ENCODE data around the gene MAP3K19.
"Not testable (repeated sequence)": the region's sequence is repeated elsewhere in the genome, so short reads cannot be mapped to it uniquely, and the experiment has no call there.

Gene MAP3K19

DNA sequence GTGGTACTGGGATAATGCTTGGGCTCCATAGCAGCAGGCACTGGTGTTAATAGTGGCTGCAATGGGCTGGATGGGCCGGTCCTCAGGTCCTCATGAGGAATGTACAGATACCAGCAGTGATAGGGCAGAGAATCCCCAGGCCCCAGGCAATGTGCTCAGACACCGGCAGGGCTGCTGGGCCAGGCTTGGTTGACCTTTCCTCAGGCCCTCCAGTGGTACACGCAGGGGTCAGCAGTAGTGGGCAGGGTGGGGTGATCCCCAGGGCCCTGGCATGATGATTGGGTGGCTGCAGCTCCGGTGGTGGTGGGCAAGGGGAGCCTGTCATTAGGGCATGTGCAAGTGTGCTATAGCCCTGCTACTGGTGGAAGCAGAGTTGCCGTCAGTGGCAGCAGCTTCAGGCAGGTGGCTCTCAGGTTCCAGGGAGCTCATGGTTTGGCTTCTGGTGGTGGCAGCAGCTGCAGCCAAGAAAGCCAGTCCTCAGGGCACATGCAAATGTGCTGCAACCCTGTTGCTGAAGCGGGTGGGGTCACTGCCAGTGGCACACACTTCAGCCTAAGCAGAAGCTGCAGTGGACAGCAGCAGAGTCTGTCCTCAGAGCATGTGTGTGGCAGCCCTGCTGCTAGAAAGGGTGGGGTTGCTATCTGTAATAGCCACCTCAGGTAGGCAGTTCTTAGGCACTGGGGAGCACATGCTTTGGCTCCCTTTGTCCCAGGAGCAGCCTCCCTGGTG is 71.8 kb downstream of the MAP3K19 start:
- Histone ChIP-seq H3K27me3 (ENCODE audit: insufficient read depth, low read length, poor library complexity) (no peaks in the 10 kb centered on the region), H3K9ac (ENCODE audit: low read depth, low read length) (no peak overlapping the region), H3K9me3 (ENCODE audit: insufficient read depth, low read length, severe bottlenecking) (peaks cover 15% of the 10 kb centered on the region), H4K20me1 (ENCODE audit: insufficient read depth, low read length) (no peaks in the 10 kb centered on the region), H3K27ac (ENCODE audit: low read length) (no peak overlapping the region), H3K4me1 (ENCODE audit: insufficient read depth, low read length) (no peaks in the 10 kb centered on the region), H3K4me3 (ENCODE audit: low read depth in 1 of 2, low read length in 2 of 2) (no peak overlapping the region), H3K36me3 (ENCODE audit: insufficient read depth, low read length) (no peaks in the 10 kb centered on the region), H3K4me2 (ENCODE audit: insufficient read depth, low read length) (no peak overlapping the region), H3K79me2 (ENCODE audit: insufficient read depth, low read length) (no peaks in the 10 kb centered on the region), H2AFZ (ENCODE audit: low read depth, low read length) (no peak overlapping the region)
- ATAC-seq (ENCODE audit: insufficient read depth, low read depth) (no peak), DNase-seq (no peak)
- no peak for TF ChIP-seq EZH2 (IDR thresholded peaks at IDR 0.05; ENCODE audit: borderline replicate concordance, low read depth, low read length, severe bottlenecking)
- TF ChIP-seq, protein P1, sequence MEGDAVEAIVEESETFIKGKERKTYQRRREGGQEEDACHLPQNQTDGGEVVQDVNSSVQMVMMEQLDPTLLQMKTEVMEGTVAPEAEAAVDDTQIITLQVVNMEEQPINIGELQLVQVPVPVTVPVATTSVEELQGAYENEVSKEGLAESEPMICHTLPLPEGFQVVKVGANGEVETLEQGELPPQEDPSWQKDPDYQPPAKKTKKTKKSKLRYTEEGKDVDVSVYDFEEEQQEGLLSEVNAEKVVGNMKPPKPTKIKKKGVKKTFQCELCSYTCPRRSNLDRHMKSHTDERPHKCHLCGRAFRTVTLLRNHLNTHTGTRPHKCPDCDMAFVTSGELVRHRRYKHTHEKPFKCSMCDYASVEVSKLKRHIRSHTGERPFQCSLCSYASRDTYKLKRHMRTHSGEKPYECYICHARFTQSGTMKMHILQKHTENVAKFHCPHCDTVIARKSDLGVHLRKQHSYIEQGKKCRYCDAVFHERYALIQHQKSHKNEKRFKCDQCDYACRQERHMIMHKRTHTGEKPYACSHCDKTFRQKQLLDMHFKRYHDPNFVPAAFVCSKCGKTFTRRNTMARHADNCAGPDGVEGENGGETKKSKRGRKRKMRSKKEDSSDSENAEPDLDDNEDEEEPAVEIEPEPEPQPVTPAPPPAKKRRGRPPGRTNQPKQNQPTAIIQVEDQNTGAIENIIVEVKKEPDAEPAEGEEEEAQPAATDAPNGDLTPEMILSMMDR (IDR thresholded peaks at IDR 0.05; ENCODE audit: borderline replicate concordance, extremely low read depth, low read length, poor library complexity, severe bottlenecking) = no peak

DNA sequence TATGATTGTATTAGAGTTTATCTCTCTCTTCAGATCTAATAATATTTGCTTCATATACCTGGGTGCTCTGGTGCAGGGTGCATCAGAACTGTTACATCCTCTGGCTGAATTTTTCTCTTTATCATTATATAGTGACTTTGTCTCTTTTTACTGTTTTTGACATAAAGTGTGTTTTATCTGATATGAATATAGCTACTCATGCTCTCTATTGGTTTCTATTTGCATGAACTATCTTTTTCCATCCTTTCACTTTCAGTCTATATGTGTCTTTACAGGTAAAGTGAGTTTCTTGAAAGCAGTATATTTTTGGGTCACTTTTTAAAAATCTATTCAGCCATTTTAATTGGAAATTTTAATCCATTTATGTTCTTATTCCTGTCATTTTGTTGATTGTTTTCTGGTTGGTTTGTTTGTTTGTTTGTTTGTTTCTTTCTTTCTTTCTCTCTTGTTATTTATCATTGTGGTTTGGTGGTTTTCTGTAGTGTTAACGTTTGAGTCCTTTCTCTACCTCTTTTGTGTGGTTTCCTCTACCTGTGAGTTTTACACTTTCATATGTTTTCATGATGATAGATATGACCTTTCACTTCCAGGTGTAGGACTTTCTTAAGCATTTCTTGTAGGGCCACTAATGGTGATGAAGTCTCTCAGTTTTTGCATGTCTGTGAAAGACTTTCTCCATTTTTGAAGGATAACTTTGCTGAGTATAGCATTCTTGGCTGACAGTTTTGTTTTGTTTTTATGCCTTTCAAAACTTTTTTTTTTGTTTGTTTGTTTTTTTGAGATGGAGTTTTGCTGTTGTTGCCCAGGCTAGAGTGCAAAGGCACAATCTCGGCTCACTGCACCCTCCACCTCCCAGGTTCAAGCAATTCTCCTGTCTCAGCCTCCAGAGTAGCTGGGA is 73.8 kb downstream of the MAP3K19 start:
- H3K79me2 ChIP-seq (ENCODE audit: insufficient read depth, low read length) = no peaks in the 10 kb centered on the region
- H4K20me1 ChIP-seq (ENCODE audit: insufficient read depth, low read length) = no peaks in the 10 kb centered on the region
- ATAC-seq (ENCODE audit: insufficient read depth, low read depth) (no peak), DNase-seq (no peak)
- H3K27me3 ChIP-seq (ENCODE audit: insufficient read depth, low read length, poor library complexity) = no peaks in the 10 kb centered on the region
- no peaks in the 10 kb centered on the region for H3K4me1 ChIP-seq (ENCODE audit: insufficient read depth, low read length)
- no peak overlapping the region for H3K9ac ChIP-seq (ENCODE audit: low read depth, low read length)
- H3K4me2 ChIP-seq (ENCODE audit: insufficient read depth, low read length) = no peak overlapping the region
- H2AFZ ChIP-seq (ENCODE audit: low read depth, low read length) = no peak overlapping the region
- H3K9me3 ChIP-seq (ENCODE audit: insufficient read depth, low read length, severe bottlenecking) = peaks cover 15% of the 10 kb centered on the region
- H3K4me3 ChIP-seq (ENCODE audit: low read depth in 1 of 2, low read length in 2 of 2) = no peak overlapping the region
- no peak overlapping the region for H3K27ac ChIP-seq (ENCODE audit: low read length)
- TF ChIP-seq EZH2 (IDR thresholded peaks at IDR 0.05; ENCODE audit: borderline replicate concordance, low read depth, low read length, severe bottlenecking) = no peak
- TF ChIP-seq, protein P1 (IDR thresholded peaks at IDR 0.05; ENCODE audit: borderline replicate concordance, extremely low read depth, low read length, poor library complexity, severe bottlenecking) = no peak
- no peaks in the 10 kb centered on the region for H3K36me3 ChIP-seq (ENCODE audit: insufficient read depth, low read length)

DNA sequence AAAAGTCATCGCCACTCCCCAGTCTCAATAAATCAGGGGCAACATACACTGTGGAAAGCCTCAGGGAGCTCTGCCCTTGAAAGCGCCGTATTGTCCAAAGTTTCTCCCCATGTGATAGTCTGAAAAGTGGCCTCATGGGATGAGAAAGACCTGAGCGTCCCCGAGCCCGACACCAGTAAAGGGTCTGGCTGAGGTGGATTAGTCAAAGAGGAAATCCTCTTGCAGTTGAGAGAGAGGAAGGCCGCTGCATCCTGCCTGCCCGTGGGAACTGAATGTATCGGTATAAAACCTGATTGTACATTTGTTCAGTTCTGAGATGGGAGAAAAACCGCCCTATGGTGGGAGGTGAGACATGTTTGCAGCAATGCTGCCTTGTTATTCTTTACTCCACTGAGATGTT is 80.1 kb downstream of the MAP3K19 start:
- H3K27ac ChIP-seq (ENCODE audit: low read length); H2AFZ ChIP-seq (ENCODE audit: low read depth, low read length); H4K20me1 ChIP-seq (ENCODE audit: insufficient read depth, low read length); H3K9ac ChIP-seq (ENCODE audit: low read depth, low read length); H3K36me3 ChIP-seq (ENCODE audit: insufficient read depth, low read length); H3K4me3 ChIP-seq (ENCODE audit: low read depth in 1 of 2, low read length in 2 of 2); H3K27me3 ChIP-seq (ENCODE audit: insufficient read depth, low read length, poor library complexity); H3K4me1 ChIP-seq (ENCODE audit: insufficient read depth, low read length); ATAC-seq (ENCODE audit: insufficient read depth, low read depth); H3K9me3 ChIP-seq (ENCODE audit: insufficient read depth, low read length, severe bottlenecking); DNase-seq; H3K79me2 ChIP-seq (ENCODE audit: insufficient read depth, low read length); H3K4me2 ChIP-seq (ENCODE audit: insufficient read depth, low read length): not testable (repeated sequence)

DNA sequence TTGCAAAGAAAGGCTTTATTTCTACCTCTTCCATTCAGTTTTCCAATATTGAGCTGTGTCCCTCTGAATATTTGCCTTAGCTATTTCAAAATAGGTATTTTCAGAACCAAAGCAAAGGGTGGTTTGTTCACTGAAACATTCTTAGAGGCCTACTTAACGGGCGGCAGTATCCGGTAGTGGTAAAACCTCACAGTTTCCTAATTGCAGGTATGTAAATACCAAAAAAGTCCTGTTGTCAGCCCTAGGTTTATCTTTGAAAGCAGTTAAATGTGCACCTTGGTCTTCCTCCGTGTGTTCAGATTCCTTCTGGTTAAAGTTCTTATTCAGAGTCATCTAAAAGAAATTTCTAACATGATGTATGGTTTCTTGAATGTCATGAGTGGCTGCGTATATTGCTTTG is 89.8 kb downstream of the MAP3K19 start:
- no peaks in the 10 kb centered on the region for H4K20me1 ChIP-seq (ENCODE audit: insufficient read depth, low read length)
- no peak overlapping the region for H3K9ac ChIP-seq (ENCODE audit: low read depth, low read length)
- no peak for DNase-seq
- H3K36me3 ChIP-seq (ENCODE audit: insufficient read depth, low read length) = peaks cover 55% of the 10 kb centered on the region
- H3K27me3 ChIP-seq (ENCODE audit: insufficient read depth, low read length, poor library complexity) = no peaks in the 10 kb centered on the region
- no peak overlapping the region for H3K4me2 ChIP-seq (ENCODE audit: insufficient read depth, low read length)
- no peak overlapping the region for H3K27ac ChIP-seq (ENCODE audit: low read length)
- H2AFZ ChIP-seq (ENCODE audit: low read depth, low read length) = no peak overlapping the region
- no peak for TF ChIP-seq EZH2 (IDR thresholded peaks at IDR 0.05; ENCODE audit: borderline replicate concordance, low read depth, low read length, severe bottlenecking)
- TF ChIP-seq, protein P1 (IDR thresholded peaks at IDR 0.05; ENCODE audit: borderline replicate concordance, extremely low read depth, low read length, poor library complexity, severe bottlenecking) = no peak
- H3K4me1 ChIP-seq (ENCODE audit: insufficient read depth, low read length) = no peaks in the 10 kb centered on the region
- no peak overlapping the region for H3K4me3 ChIP-seq (ENCODE audit: low read depth in 1 of 2, low read length in 2 of 2)
- ATAC-seq (ENCODE audit: insufficient read depth, low read depth) = no peak
- no peaks in the 10 kb centered on the region for H3K79me2 ChIP-seq (ENCODE audit: insufficient read depth, low read length)
- H3K9me3 ChIP-seq (ENCODE audit: insufficient read depth, low read length, severe bottlenecking) = no peaks in the 10 kb centered on the region

All from DND-41 (cell line).